ENCODE results near the gene FKBP14.
"Not testable (repeated sequence)": the region's sequence is repeated elsewhere in the genome, so short reads cannot be mapped to it uniquely, and the experiment has no call there.

The FKBP14 gene

GRCh38 chr7:29989257-29989995 is 37.1 kb downstream of the FKBP14 start, which contains the start of gene SCRN1:
Gene SCRN1 (minus strand): TSS chr7:29989801. CDS start chr7:29969067, 20,734 bp downstream.
- DNase-seq: peak; percentile 30

GRCh38 chr7:29988424-29989256 is 37.9 kb downstream of the FKBP14 start:
- DNase-seq: peak; percentile 50

- DNase-seq: peak; percentile 26
Measured at GRCh38 chr7:29987811-29988317, 38.6 kb downstream of the FKBP14 start.

GRCh38 chr7:29987083-29987482 is 39.4 kb downstream of the FKBP14 start:
- no peak for DNase-seq

DNA sequence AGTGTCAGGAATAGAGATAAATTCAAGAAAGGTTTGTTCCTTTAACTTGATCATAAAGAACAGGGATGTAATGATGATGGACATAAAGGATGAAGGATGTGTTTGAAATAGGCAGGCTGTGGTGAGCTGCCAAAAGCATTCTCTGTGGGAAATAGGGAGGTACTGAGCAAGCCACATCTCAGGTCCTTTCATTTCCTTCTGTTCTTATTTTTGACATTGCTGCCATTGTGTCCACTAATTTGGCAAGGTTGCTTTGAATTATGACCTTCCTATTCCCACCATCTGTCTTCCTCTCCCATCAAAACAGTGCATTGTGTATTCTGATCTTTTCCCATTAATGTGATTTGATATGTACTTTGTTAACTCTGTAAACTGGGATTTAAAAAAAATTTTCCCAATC is 46.4 kb downstream of the FKBP14 start:
- no peak for DNase-seq

GRCh38 chr7:29977886-29978651 is 48.4 kb downstream of the FKBP14 start:
- no peak for DNase-seq

GRCh38 chr7:29976673-29977415 is 49.7 kb downstream of the FKBP14 start:
- DNase-seq: no peak

GRCh38 chr7:29976266-29976665 is 50.2 kb downstream of the FKBP14 start:
- DNase-seq: no peak

GRCh38 chr7:29975561-29975960 is 50.9 kb downstream of the FKBP14 start:
- DNase-seq: no peak

DNA sequence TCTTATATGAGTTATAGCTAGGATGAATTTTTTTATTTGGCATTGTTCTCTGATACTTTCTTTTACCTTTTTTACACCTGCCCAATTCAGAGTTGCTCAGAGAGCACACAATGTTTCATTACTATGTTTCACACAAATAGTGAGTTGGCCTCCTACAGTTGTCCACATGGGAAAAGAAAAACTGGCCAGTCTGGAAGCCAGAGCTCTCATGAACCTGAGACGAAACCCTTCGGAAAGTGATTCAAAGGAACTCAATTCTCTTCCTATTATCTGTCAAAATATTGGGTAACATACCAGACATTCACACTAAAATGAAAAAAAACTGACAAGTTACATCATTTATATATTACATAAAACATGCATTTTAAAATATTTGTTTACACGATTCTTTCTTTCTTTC is 52.2 kb downstream of the FKBP14 start:
- no peak for DNase-seq

- DNase-seq: no peak
Measured at GRCh38 chr7:29972315-29972669, 54.2 kb downstream of the FKBP14 start.

DNA sequence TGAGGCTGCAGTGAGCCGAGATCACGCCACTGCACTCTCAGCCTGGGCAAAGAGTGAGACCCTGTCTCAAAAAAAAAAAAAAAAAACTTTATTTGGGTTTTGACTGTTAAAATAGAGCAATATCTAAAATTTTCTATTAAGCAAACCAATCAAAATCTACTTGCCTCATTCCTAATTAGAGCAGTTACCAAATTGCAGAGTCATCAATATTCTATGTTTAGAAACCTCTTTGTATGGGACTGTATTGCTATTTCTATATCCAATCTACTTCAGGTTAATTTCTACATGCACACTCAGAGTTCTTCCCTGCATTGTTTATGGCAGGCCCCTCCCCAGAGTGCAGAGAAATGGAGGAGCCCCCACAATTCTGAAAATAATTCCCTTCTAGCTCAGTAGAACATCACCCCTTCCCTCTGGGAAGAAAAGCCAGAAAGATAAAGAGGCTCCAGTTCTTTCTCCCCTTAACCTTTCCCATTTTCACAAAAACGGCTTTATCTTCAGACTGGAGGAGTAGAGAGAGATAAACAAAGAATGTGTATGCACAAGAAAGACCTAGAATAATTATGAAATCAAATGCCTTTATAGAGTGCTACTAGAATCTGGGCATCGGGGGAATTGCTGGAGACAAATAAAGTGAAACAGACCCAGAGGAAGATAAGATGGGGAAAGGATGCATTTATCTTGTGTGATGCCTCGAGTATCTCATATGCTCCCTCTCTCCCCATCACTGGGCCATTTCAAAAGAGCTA is 54.8 kb downstream of the FKBP14 start:
- no peak for DNase-seq

DNA sequence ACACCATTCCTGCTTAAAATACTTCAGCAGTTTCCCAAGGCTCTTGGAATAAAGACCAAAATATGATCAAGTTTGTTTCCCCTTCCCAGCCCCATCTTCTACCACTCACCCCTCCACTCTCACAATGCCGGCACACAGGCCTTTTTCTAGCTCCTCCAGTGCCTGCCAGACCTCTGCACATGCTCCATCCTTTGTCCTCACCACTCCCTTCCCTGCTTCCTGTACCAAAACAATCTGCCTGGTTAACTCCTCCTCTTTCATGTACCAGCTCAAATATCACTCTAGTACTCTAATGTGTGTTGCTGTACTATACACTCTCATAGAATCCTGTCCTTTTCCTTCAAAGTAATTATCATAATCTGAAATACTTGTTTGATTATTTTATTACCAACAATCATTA is 56.3 kb downstream of the FKBP14 start:
- DNase-seq: no peak

DNA sequence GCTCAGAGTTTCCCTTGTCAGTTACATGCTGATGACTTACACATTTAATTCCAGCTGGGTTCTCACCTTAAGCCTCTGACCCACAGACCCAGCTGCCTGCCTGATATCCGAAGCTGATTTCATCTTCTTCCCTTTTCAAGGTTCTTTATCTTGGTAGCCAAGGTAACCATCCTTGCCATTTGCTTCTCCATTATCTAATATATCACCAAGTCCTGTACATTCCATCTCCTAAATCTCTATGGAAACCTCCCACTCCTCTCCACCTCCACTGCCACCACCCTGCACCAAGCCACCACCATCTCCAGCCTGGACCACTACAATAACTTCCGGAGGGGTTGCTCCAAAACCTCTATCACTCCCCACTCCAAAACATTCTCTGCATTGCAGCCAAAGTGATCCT is 56.8 kb downstream of the FKBP14 start:
- no peak for DNase-seq

- no peak for DNase-seq
Measured at GRCh38 chr7:29968683-29969395, 57.7 kb downstream of the FKBP14 start.

- no peak for DNase-seq
Measured at GRCh38 chr7:29965030-29965429, 61.5 kb downstream of the FKBP14 start.

GRCh38 chr7:29962035-29962434 is 64.5 kb downstream of the FKBP14 start:
- DNase-seq: no peak

GRCh38 chr7:29961611-29962010 is 64.9 kb downstream of the FKBP14 start:
- not testable (repeated sequence) for DNase-seq
